ENCODE data around the gene CLSTN3. TPM values are rescaled to one million over a fixed set of nuclear protein-coding genes. Genes with fewer than 3 reads are reported as not detected.
A peak's percentile ranks its signal among the peaks of the same experiment; 100 is the strongest.

Gene CLSTN3
- total and polyA plus RNA-seq, 9 of the 15 experiments (the other 6 are each of a cell fraction or from before 2014, with no cell fraction given): 0.08 to 23.2 (median 11.0) TPM

DNA sequence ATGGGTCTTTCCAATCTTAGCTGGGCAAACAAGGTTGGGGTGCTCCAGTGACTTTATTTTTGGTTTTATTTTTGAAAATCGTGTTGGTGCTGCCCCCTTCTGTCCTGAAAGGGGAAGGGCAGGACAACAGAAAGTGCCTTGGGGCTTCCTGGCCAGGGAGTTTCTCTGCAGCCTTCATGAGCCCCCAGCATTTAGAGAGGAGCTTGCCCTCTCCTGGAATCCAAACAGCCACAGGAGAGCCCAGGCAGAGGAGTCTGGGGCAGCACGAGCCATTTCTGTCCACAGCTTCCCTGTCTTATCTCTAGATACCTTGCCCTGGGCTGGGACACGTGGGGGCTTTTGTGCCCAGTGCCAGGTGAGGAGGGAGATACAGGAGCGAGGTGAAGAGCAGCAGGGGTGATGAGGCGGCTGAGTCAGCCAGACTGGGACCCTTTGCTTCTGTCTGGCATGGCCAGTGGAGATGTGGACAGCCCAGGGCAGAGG is 16.7 kb upstream of the CLSTN3 start (continued):
- TF ChIP-seq, protein P1, sequence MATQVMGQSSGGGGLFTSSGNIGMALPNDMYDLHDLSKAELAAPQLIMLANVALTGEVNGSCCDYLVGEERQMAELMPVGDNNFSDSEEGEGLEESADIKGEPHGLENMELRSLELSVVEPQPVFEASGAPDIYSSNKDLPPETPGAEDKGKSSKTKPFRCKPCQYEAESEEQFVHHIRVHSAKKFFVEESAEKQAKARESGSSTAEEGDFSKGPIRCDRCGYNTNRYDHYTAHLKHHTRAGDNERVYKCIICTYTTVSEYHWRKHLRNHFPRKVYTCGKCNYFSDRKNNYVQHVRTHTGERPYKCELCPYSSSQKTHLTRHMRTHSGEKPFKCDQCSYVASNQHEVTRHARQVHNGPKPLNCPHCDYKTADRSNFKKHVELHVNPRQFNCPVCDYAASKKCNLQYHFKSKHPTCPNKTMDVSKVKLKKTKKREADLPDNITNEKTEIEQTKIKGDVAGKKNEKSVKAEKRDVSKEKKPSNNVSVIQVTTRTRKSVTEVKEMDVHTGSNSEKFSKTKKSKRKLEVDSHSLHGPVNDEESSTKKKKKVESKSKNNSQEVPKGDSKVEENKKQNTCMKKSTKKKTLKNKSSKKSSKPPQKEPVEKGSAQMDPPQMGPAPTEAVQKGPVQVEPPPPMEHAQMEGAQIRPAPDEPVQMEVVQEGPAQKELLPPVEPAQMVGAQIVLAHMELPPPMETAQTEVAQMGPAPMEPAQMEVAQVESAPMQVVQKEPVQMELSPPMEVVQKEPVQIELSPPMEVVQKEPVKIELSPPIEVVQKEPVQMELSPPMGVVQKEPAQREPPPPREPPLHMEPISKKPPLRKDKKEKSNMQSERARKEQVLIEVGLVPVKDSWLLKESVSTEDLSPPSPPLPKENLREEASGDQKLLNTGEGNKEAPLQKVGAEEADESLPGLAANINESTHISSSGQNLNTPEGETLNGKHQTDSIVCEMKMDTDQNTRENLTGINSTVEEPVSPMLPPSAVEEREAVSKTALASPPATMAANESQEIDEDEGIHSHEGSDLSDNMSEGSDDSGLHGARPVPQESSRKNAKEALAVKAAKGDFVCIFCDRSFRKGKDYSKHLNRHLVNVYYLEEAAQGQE (IDR thresholded peaks at IDR 0.05; ENCODE audit: borderline replicate concordance): peak; percentile 37; the same call in 1 of the 2 replicates
- TF ChIP-seq, protein P1 (CRISPR knock-in tag; IDR thresholded peaks at IDR 0.05; ENCODE audit: low read depth): no peak
- TF ChIP-seq SPI1 (IDR thresholded peaks at IDR 0.05; ENCODE audit: borderline replicate concordance, low read depth, low read length): no peak
- TF ChIP-seq, protein P2, sequence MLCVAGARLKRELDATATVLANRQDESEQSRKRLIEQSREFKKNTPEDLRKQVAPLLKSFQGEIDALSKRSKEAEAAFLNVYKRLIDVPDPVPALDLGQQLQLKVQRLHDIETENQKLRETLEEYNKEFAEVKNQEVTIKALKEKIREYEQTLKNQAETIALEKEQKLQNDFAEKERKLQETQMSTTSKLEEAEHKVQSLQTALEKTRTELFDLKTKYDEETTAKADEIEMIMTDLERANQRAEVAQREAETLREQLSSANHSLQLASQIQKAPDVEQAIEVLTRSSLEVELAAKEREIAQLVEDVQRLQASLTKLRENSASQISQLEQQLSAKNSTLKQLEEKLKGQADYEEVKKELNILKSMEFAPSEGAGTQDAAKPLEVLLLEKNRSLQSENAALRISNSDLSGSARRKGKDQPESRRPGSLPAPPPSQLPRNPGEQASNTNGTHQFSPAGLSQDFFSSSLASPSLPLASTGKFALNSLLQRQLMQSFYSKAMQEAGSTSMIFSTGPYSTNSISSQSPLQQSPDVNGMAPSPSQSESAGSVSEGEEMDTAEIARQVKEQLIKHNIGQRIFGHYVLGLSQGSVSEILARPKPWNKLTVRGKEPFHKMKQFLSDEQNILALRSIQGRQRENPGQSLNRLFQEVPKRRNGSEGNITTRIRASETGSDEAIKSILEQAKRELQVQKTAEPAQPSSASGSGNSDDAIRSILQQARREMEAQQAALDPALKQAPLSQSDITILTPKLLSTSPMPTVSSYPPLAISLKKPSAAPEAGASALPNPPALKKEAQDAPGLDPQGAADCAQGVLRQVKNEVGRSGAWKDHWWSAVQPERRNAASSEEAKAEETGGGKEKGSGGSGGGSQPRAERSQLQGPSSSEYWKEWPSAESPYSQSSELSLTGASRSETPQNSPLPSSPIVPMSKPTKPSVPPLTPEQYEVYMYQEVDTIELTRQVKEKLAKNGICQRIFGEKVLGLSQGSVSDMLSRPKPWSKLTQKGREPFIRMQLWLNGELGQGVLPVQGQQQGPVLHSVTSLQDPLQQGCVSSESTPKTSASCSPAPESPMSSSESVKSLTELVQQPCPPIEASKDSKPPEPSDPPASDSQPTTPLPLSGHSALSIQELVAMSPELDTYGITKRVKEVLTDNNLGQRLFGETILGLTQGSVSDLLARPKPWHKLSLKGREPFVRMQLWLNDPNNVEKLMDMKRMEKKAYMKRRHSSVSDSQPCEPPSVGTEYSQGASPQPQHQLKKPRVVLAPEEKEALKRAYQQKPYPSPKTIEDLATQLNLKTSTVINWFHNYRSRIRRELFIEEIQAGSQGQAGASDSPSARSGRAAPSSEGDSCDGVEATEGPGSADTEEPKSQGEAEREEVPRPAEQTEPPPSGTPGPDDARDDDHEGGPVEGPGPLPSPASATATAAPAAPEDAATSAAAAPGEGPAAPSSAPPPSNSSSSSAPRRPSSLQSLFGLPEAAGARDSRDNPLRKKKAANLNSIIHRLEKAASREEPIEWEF (CRISPR knock-in tag; IDR thresholded peaks at IDR 0.05): no peak
- peak; percentile 49 to 55 for TF ChIP-seq RAD21 (CRISPR knock-in tag; conservative IDR thresholded peaks at IDR 0.05 in 1 of 2, IDR thresholded peaks at IDR 0.05 in 1 of 2)
- TF ChIP-seq ARID2 (IDR thresholded peaks at IDR 0.05): no peak

All from K562 (cell line).